ENCODE data around the gene ZMYND19.

GRCh38 chr9:137583347-137583746 is 7.0 kb downstream of the ZMYND19 start:
- TF ChIP-seq CTCF (IDR thresholded peaks at IDR 0.05; ENCODE audit: low read length) (no peak), EZH2 (optimal IDR thresholded peaks at IDR 0.05; ENCODE audit: low read depth, low read length) (no peak), EZH2phosphoT487 (IDR thresholded peaks at IDR 0.05; ENCODE audit: low read length) (no peak)

All from MM.1S (cell line).